Measurements from ENCODE around the gene HNRNPAB. TPM values are rescaled to one million over a fixed set of nuclear protein-coding genes. Genes with fewer than 3 reads are reported as not detected.

Gene HNRNPAB
- total and polyA plus RNA-seq, 3 donors from 2014 or later = 63.1 to 71.0 (median 66.2) TPM

GRCh38 chr5:178240341-178240741 lies 36.0 kb downstream of the HNRNPAB start:
- TF ChIP-seq, protein P1, sequence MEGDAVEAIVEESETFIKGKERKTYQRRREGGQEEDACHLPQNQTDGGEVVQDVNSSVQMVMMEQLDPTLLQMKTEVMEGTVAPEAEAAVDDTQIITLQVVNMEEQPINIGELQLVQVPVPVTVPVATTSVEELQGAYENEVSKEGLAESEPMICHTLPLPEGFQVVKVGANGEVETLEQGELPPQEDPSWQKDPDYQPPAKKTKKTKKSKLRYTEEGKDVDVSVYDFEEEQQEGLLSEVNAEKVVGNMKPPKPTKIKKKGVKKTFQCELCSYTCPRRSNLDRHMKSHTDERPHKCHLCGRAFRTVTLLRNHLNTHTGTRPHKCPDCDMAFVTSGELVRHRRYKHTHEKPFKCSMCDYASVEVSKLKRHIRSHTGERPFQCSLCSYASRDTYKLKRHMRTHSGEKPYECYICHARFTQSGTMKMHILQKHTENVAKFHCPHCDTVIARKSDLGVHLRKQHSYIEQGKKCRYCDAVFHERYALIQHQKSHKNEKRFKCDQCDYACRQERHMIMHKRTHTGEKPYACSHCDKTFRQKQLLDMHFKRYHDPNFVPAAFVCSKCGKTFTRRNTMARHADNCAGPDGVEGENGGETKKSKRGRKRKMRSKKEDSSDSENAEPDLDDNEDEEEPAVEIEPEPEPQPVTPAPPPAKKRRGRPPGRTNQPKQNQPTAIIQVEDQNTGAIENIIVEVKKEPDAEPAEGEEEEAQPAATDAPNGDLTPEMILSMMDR (IDR thresholded peaks at IDR 0.05) = no peak
- no peak for TF ChIP-seq POLR2A (IDR thresholded peaks at IDR 0.05)
- Histone ChIP-seq H3K4me3 (no peak overlapping the region), H3K36me3 (ENCODE audit: low read depth, missing control alignments) (no peaks in the 10 kb centered on the region), H3K9me3 (no peaks in the 10 kb centered on the region), H3K27me3 (no peaks in the 10 kb centered on the region), H3K27ac (no peak overlapping the region), H3K4me1 (peaks cover 14% of the 10 kb centered on the region)
- 81 to 88% methylated on average over 11 to 19 of the region's 19 CpGs for WGBS, 2 donors
- intact Hi-C loops (cut with DNase I; ENCODE audit: low total_unique reads) = no loop called here
- no peak for DNase-seq

DNA sequence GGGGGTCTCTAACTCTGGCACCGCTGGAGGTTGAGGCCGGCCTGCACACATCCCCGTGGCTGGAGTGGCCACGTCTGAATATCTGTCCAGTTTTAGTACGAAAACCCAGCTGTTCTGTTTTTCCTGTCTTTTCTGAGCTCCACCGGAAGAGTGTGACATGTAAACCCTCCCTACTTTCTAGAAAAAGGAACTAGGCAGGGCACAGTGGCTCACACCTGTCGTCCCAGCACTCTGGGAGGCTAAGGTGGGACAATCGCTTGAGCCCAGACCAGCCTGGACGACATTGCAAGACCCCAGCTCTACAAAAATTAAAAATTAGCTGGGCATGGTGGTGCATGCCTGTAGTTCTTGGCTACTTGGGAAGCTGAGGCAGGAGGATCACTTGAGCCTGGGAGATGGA lies 36.4 kb downstream of the HNRNPAB start:
- WGBS, 2 donors = 81 to 86% methylated on average over 9 of the region's 9 CpGs
- TF ChIP-seq, protein P1 (IDR thresholded peaks at IDR 0.05) = no peak
- TF ChIP-seq POLR2A (IDR thresholded peaks at IDR 0.05) = no peak
- H3K36me3 ChIP-seq (ENCODE audit: low read depth, missing control alignments) = no peaks in the 10 kb centered on the region
- no peak overlapping the region for H3K4me3 ChIP-seq
- no peaks in the 10 kb centered on the region for H3K27me3 ChIP-seq
- H3K9me3 ChIP-seq = no peaks in the 10 kb centered on the region
- H3K27ac ChIP-seq = no peak overlapping the region
- DNase-seq = no peak
- intact Hi-C loops (cut with DNase I; ENCODE audit: low total_unique reads) = no loop called here
- H3K4me1 ChIP-seq = peaks cover 14% of the 10 kb centered on the region

GRCh38 chr5:178241231-178241663 lies 36.9 kb downstream of the HNRNPAB start:
- Histone ChIP-seq H3K27ac (no peak overlapping the region), H3K9me3 (no peaks in the 10 kb centered on the region), H3K27me3 (no peaks in the 10 kb centered on the region), H3K4me3 (no peak overlapping the region), H3K4me1 (peaks cover 14% of the 10 kb centered on the region), H3K36me3 (ENCODE audit: low read depth, missing control alignments) (no peaks in the 10 kb centered on the region)
- DNase-seq = no peak
- WGBS, 2 donors = 72% methylated on average over 8 of the region's 8 CpGs; no CpG with 5 or more reads in 1 of the 2 donors
- intact Hi-C loops (cut with DNase I; ENCODE audit: low total_unique reads) = no loop called here
- TF ChIP-seq POLR2A (IDR thresholded peaks at IDR 0.05) = no peak
- TF ChIP-seq, protein P1 (IDR thresholded peaks at IDR 0.05) = no peak

- no peaks in the 10 kb centered on the region for H3K27me3 ChIP-seq
- intact Hi-C loops (cut with DNase I; ENCODE audit: low total_unique reads) = no loop called here
- H3K4me1 ChIP-seq = peaks cover 11% of the 10 kb centered on the region
- no peak overlapping the region for H3K27ac ChIP-seq
- 81% methylated on average over 15 of the region's 15 CpGs for WGBS, 2 donors
- no peaks in the 10 kb centered on the region for H3K9me3 ChIP-seq
- H3K4me3 ChIP-seq = no peak overlapping the region
- H3K36me3 ChIP-seq (ENCODE audit: low read depth, missing control alignments) = no peaks in the 10 kb centered on the region
- no peak for DNase-seq
- TF ChIP-seq POLR2A (IDR thresholded peaks at IDR 0.05) = no peak
- TF ChIP-seq, protein P1 (IDR thresholded peaks at IDR 0.05) = no peak
Observed at GRCh38 chr5:178241688-178242231, 37.4 kb downstream of the HNRNPAB start.

DNA sequence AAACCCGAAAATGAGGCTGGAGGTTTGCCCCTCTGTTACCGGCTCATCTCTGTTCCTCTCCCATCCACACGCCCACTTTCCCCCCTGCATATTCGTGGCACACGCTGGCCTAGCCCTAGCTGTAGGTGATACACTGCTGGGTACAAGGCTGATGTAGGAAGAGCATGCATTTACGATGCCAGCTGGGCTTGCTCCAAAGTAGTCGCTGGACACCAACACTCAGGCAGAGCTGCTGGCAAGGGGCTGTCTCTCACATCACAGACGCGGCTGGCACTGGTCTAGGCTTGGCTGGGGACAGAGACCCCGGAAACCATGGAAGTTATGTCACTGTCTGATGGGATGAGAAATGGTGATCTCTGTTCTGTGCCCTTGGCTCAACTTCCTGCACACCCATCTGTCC lies 38.1 kb downstream of the HNRNPAB start:
- Histone ChIP-seq H3K4me1 (peaks cover 6% of the 10 kb centered on the region), H3K9me3 (no peaks in the 10 kb centered on the region), H3K27ac (no peak overlapping the region), H3K4me3 (no peak overlapping the region), H3K36me3 (ENCODE audit: low read depth, missing control alignments) (no peaks in the 10 kb centered on the region), H3K27me3 (no peaks in the 10 kb centered on the region)
- intact Hi-C loops (cut with DNase I; ENCODE audit: low total_unique reads) = no loop called here
- 86 to 91% methylated on average over 10 of the region's 10 CpGs for WGBS, 2 donors
- TF ChIP-seq, protein P1 (IDR thresholded peaks at IDR 0.05) = no peak
- no peak for TF ChIP-seq POLR2A (IDR thresholded peaks at IDR 0.05)
- no peak for DNase-seq

Measured in testis (tissue), 3 donors.